ENCODE data around the gene GRAMD2B. TPM values are rescaled to one million over a fixed set of nuclear protein-coding genes. Genes with fewer than 3 reads are reported as not detected.

GRAMD2B gene
- total RNA-seq, 2 donors from 2014 or later, result 59.3 to 79.5 TPM

- TF ChIP-seq, protein P1, sequence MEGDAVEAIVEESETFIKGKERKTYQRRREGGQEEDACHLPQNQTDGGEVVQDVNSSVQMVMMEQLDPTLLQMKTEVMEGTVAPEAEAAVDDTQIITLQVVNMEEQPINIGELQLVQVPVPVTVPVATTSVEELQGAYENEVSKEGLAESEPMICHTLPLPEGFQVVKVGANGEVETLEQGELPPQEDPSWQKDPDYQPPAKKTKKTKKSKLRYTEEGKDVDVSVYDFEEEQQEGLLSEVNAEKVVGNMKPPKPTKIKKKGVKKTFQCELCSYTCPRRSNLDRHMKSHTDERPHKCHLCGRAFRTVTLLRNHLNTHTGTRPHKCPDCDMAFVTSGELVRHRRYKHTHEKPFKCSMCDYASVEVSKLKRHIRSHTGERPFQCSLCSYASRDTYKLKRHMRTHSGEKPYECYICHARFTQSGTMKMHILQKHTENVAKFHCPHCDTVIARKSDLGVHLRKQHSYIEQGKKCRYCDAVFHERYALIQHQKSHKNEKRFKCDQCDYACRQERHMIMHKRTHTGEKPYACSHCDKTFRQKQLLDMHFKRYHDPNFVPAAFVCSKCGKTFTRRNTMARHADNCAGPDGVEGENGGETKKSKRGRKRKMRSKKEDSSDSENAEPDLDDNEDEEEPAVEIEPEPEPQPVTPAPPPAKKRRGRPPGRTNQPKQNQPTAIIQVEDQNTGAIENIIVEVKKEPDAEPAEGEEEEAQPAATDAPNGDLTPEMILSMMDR (IDR thresholded peaks at IDR 0.05), result no peak
- no peak overlapping the region for H3K4me3 ChIP-seq
- H3K9me3 ChIP-seq, result peaks cover 12% of the 10 kb centered on the region
- ATAC-seq (ENCODE audit: insufficient number of reproducible peaks, low FRiP score, low read depth) (no peak), DNase-seq (ENCODE audit: low spot score) (no peak)
- H3K27ac ChIP-seq, result no peak overlapping the region
- peaks cover 12 to 15% of the 10 kb centered on the region in 2 donors for H3K4me1 ChIP-seq (ENCODE audit: control insufficient read depth in 1 of 2, low read depth in 2 of 2)
- no peaks in the 10 kb centered on the region for H3K36me3 ChIP-seq
- no peaks in the 10 kb centered on the region for H3K27me3 ChIP-seq (replicated peaks; ENCODE audit: insufficient read depth)
These were observed 24.4 kb upstream of the GRAMD2B start for GRCh38 chr5:126398791-126399190.

DNA sequence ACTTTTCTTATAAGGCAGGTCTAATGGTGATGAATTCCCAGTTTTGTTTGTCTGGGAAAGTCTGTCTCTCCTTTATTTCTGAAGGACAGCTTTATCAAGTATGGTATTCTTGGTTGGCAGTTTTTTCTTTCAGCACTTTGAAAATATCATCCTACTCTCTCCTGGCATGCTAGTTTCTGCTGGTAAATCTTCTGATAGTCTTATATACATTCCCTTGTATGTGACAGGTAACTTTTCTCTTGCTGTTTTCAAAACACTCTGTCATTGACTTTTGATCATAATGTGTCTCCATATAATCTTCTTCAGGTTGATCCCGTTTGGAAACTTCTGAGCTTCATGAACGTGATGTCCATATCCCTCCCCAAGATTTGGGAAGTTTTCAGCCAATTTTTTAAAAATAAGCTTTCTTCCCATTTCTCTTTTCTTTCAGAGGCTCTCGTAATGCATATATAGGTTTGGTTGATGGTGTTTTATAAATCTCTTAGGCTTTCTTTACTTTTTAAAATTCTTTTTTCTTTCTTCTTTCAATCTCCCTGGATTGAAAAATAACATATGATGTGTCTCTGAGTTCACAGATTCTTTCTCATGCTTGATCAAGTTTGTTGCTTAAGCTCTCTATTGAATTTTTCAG, 22.5 kb upstream of the GRAMD2B start:
- H3K36me3 ChIP-seq, result no peaks in the 10 kb centered on the region
- H3K27ac ChIP-seq, result no peak overlapping the region
- H3K4me1 ChIP-seq (ENCODE audit: control insufficient read depth in 1 of 2, low read depth in 2 of 2), result peaks cover 17 to 18% of the 10 kb centered on the region in 2 donors
- H3K27me3 ChIP-seq (replicated peaks; ENCODE audit: insufficient read depth), result no peaks in the 10 kb centered on the region
- DNase-seq (ENCODE audit: low spot score), result no peak
- TF ChIP-seq, protein P1 (IDR thresholded peaks at IDR 0.05), result no peak
- peaks cover 12% of the 10 kb centered on the region for H3K9me3 ChIP-seq
- no peak for ATAC-seq (ENCODE audit: insufficient number of reproducible peaks, low FRiP score, low read depth)
- H3K4me3 ChIP-seq, result no peak overlapping the region

DNA sequence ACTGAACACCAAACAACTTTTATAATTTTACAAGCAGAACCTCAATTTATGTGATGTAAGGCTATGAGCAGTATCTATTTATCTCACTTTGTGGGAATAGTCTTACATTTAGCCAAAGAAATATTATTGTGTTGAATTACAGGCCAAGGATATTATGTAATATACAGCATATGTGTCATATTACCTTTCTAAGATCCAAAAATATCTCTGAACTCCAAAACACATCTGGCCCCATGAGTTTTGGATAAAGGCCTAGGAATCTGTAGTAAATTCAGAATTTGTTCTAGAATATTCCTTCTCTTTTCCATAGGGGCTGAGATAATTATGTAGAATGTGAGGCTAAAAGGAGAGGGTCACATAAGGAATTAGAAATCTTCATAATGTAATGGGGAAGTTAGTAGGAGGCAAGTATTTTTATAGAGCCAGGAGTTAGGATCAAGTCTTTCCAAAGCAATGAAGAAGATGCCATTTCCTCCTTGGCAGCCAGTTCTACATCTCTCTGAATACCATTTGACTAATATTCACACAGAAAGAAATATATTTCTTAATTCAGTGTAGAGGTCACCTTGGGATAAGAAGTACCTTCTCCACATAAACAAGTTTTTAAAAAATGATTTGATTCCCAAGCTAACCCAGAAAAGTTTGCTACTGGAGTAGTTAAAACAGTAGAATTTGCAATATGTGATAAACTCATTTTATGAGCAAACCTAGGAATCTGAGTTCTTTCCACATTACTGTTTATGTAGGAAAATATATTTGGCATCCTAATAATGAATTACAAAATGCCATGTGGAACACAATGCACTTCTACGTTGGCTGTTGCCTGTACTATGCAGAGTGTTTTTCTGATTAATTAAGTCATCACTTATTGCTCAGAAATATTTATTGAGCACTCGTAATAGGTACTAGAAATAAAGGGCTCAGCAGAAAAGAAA, 20.3 kb upstream of the GRAMD2B start:
- no peak overlapping the region for H3K4me3 ChIP-seq
- peaks cover 12% of the 10 kb centered on the region for H3K9me3 ChIP-seq
- no peak for ATAC-seq (ENCODE audit: insufficient number of reproducible peaks, low FRiP score, low read depth)
- no peak for DNase-seq (ENCODE audit: low spot score)
- peaks cover 17 to 18% of the 10 kb centered on the region in 2 donors for H3K4me1 ChIP-seq (ENCODE audit: control insufficient read depth in 1 of 2, low read depth in 2 of 2)
- TF ChIP-seq, protein P1 (IDR thresholded peaks at IDR 0.05), result no peak
- H3K27ac ChIP-seq, result peak overlapping the region in 1 of 2 donors; percentile 54
- no peaks in the 10 kb centered on the region for H3K36me3 ChIP-seq
- H3K27me3 ChIP-seq (replicated peaks; ENCODE audit: insufficient read depth), result no peaks in the 10 kb centered on the region

GRCh38 chr5:126403876-126404275, 19.3 kb upstream of the GRAMD2B start:
- DNase-seq (ENCODE audit: low spot score), result no peak
- Histone ChIP-seq H3K27me3 (replicated peaks; ENCODE audit: insufficient read depth) (no peaks in the 10 kb centered on the region), H3K4me1 (ENCODE audit: control insufficient read depth in 1 of 2, low read depth in 2 of 2) (peaks cover 17 to 18% of the 10 kb centered on the region in 2 donors), H3K9me3 (peaks cover 12% of the 10 kb centered on the region), H3K36me3 (no peaks in the 10 kb centered on the region), H3K27ac (peak overlapping the region in 1 of 2 donors; percentile 54), H3K4me3 (no peak overlapping the region)
- no peak for ATAC-seq (ENCODE audit: insufficient number of reproducible peaks, low FRiP score, low read depth)
- TF ChIP-seq, protein P1 (IDR thresholded peaks at IDR 0.05), result no peak

DNA sequence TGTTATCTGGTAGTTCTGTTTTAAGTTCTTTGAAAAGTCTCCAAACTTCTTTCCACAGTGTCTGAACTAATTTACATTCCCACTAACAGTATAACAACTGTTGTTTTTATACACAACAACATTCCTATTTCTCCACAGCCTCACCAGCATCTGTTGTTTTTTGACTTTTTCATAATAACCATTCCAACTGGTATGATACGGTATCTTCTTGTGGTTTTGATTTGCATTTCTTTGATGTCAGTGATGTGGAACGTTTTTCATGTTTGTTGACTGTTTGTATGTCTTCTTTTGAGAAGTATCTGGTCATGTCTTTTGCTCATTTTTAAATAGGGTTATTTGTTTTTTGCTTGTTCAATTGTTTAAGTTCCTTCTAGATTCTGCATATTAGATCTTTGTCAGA, 12.6 kb upstream of the GRAMD2B start:
- Histone ChIP-seq H3K4me3 (no peak overlapping the region), H3K9me3 (no peaks in the 10 kb centered on the region), H3K27ac (no peak overlapping the region), H3K27me3 (replicated peaks; ENCODE audit: insufficient read depth) (no peaks in the 10 kb centered on the region), H3K4me1 (ENCODE audit: control insufficient read depth in 1 of 2, low read depth in 2 of 2) (peaks cover 7 to 16% of the 10 kb centered on the region in 2 donors), H3K36me3 (no peaks in the 10 kb centered on the region)
- TF ChIP-seq, protein P1 (IDR thresholded peaks at IDR 0.05), result no peak
- no peak for ATAC-seq (ENCODE audit: insufficient number of reproducible peaks, low FRiP score, low read depth)
- no peak for DNase-seq (ENCODE audit: low spot score)
